ENCODE data around the gene REPIN1.

The REPIN1 gene

GRCh38 chr7:150337659-150338081 lies 31.0 kb upstream of the REPIN1 start:
- DNase-seq, result no peak

GRCh38 chr7:150338166-150338829 lies 30.3 kb upstream of the REPIN1 start:
- no peak for DNase-seq

GRCh38 chr7:150339409-150339809 lies 29.2 kb upstream of the REPIN1 start:
- no peak for DNase-seq

- DNase-seq, result peak in 1 of 3 donors; percentile 41
Observed at GRCh38 chr7:150340024-150340749, 28.4 kb upstream of the REPIN1 start.

- no peak for DNase-seq
Observed at GRCh38 chr7:150340875-150341262, 27.8 kb upstream of the REPIN1 start.

- no peak for DNase-seq
Observed at GRCh38 chr7:150341263-150342120, 27.1 kb upstream of the REPIN1 start, which contains the start of gene RARRES2. RARRES2 (minus strand) TSS chr7:150341629; CDS start chr7:150340609, 1,020 bp downstream.

- DNase-seq, result no peak
Observed at GRCh38 chr7:150342121-150342408, 26.6 kb upstream of the REPIN1 start.

GRCh38 chr7:150343225-150343624 lies 25.4 kb upstream of the REPIN1 start:
- no peak for DNase-seq

GRCh38 chr7:150344299-150344698 lies 24.3 kb upstream of the REPIN1 start:
- no peak for DNase-seq

GRCh38 chr7:150345012-150345411 lies 23.6 kb upstream of the REPIN1 start:
- no peak for DNase-seq

- no peak for DNase-seq
Observed at GRCh38 chr7:150346922-150347321, 21.7 kb upstream of the REPIN1 start.

- peak; percentile 58 to 75 (median 66) for DNase-seq
Observed at GRCh38 chr7:150351587-150352194, 16.9 kb upstream of the REPIN1 start.

- DNase-seq, result no peak
Observed at GRCh38 chr7:150355666-150356059, 13.0 kb upstream of the REPIN1 start.

- peak; percentile 37 to 64 (median 54) for DNase-seq
Observed at GRCh38 chr7:150356265-150356897, 12.2 kb upstream of the REPIN1 start.

- peak; percentile 62 to 68 (median 63) for DNase-seq
Observed at GRCh38 chr7:150357270-150357669, 11.4 kb upstream of the REPIN1 start.

GRCh38 chr7:150357771-150358427 lies 10.7 kb upstream of the REPIN1 start:
- DNase-seq, result peak; percentile 51 to 62 (median 53)

GRCh38 chr7:150358433-150358832 lies 10.2 kb upstream of the REPIN1 start:
- no peak for DNase-seq

- DNase-seq, result no peak
Observed at GRCh38 chr7:150358988-150359621, 9.5 kb upstream of the REPIN1 start.

- no peak for DNase-seq
Observed at GRCh38 chr7:150359622-150360362, 8.8 kb upstream of the REPIN1 start.

GRCh38 chr7:150360363-150361058 lies 8.1 kb upstream of the REPIN1 start:
- no peak for DNase-seq
